Measurements from ENCODE around the gene XRCC2. TPM values are rescaled to one million over a fixed set of nuclear protein-coding genes. Genes with fewer than 3 reads are reported as not detected.

The XRCC2 gene
- total and polyA plus RNA-seq, 2 experiments from 2014 or later = 18.9 to 33.2 TPM

DNA sequence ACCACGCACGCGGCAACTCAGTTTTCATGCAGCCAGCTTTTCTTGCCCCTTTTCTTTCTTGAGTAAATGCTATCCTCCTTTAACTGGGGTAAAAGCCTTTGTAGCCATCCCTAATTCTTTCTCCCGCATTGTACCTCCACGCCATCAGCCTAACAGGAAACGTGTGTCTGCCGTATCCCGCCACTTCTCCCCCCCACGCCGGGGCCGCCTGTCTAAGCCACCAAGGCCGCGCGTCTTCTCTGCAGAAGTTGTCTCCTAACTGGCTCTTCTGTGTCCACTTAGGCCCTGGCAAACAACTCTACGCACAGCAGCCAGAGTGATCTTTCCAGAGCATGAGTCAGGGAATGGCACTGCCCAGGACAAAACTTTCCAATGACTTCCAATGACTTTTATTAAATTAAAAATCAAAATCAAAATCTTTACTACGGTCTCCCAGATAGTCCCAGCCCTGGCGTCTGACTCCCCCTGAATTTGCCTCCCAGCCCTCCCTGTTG is 74.6 kb downstream of the XRCC2 start (continued):
- TF ChIP-seq ZNF462 (CRISPR knock-in tag; IDR thresholded peaks at IDR 0.05) = no peak

DNA sequence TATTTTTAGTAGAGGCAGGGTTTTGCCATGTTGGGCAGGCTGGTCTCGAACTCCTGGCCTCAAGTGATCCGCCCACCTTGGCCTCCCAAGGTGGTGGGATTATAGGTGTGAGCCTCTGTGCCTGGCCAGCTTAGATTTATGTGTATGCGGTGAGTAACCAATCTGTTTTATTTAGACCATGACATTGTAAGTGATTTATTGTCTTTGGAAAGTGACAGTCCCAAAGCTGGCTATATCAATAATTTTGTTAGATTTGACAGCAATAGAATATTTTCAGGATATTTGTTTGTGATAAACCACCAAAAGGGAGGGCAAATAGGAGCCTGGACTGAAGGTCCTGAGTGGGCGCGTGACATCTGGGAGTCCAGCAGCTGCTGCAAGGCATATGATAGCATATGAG is 75.7 kb downstream of the XRCC2 start:
- H3K79me2 ChIP-seq (replicated peaks; ENCODE audit: insufficient read depth) = no peaks in the 10 kb centered on the region
- no peak overlapping the region for H3K27ac Mint-ChIP-seq
- H3K27me3 Mint-ChIP-seq (ENCODE audit: insufficient read depth, low read depth, poor library complexity) = peaks cover 1% of the 10 kb centered on the region
- H3K4me2 ChIP-seq = no peak overlapping the region
- no peaks in the 10 kb centered on the region for H3K9me2 ChIP-seq (ENCODE audit: insufficient read depth)
- no peaks in the 10 kb centered on the region for H3K36me3 ChIP-seq (ENCODE audit: insufficient read depth)
- no peak for DNase-seq (ENCODE audit: low spot score)
- H3K4me3 ChIP-seq = no peak overlapping the region
- no peaks in the 10 kb centered on the region; the same call in 2 of the 3 replicates for H3K4me1 Mint-ChIP-seq
- no peaks in the 10 kb centered on the region for H3K9me3 Mint-ChIP-seq
- no peaks in the 10 kb centered on the region for H4K20me1 ChIP-seq (replicated peaks; ENCODE audit: insufficient read depth)
- no peak overlapping the region for H3K4me3 Mint-ChIP-seq
- no peak for ATAC-seq
- H3K4me1 ChIP-seq (ENCODE audit: insufficient read depth) = no peaks in the 10 kb centered on the region
- no peaks in the 10 kb centered on the region for H3K27me3 ChIP-seq (ENCODE audit: insufficient read depth)
- no peak for TF ChIP-seq ZNF331 (CRISPR knock-in tag; IDR thresholded peaks at IDR 0.05; ENCODE audit: low read depth)
- no peak for TF ChIP-seq POLR2AphosphoS5 (IDR thresholded peaks at IDR 0.05; ENCODE audit: low read depth)
- no peak for TF ChIP-seq EZH2 (IDR thresholded peaks at IDR 0.05; ENCODE audit: low read depth, unreplicated experiment)
- no peak for TF ChIP-seq ETS1 (IDR thresholded peaks at IDR 0.05)
- no peak for TF ChIP-seq CTCF (conservative IDR thresholded peaks at IDR 0.05; ENCODE audit: low read depth in 2 of 2)
- no peaks in the 10 kb centered on the region for H3F3A ChIP-seq (replicated peaks; ENCODE audit: low read depth)
- no peak overlapping the region for H2AFZ ChIP-seq
- no peaks in the 10 kb centered on the region for H3K36me3 Mint-ChIP-seq (ENCODE audit: low read depth)
- no peak overlapping the region for H3K27ac ChIP-seq (ENCODE audit: low read depth)

All from GM23338 (cell line).